Left ventricle myocardium inferior (tissue), 1 donor: ENCODE results near the gene KRT8. TPM values are rescaled to one million over a fixed set of nuclear protein-coding genes. Genes with fewer than 3 reads are reported as not detected.

ENCODE experiments used
- DNase-seq: peaks from one replicate; pipeline ENCODE4 v3.0.0-alpha.2; 2020
- H3K27ac ChIP-seq: fragments of 200-600 bp; replicated peaks from 2 replicates; pipeline ENCODE4 v1.8.0; 2021
- H3K27me3 ChIP-seq: fragments of 200-600 bp; 2 replicates; pipeline ENCODE4 v1.8.0; 2021; ENCODE audit warnings: low read depth
- H3K36me3 ChIP-seq: fragments of 200-600 bp; 2 replicates; pipeline ENCODE4 v1.8.0; 2021
- H3K4me1 ChIP-seq: fragments of 200-600 bp; 2 replicates; pipeline ENCODE4 v1.8.0; 2021
- H3K4me3 ChIP-seq: fragments of 200-600 bp; 2 replicates; pipeline ENCODE4 v1.8.0; 2021; ENCODE audit warnings: mild to moderate bottlenecking, moderate library complexity
- H3K9me3 ChIP-seq: fragments of 200-600 bp; replicated peaks from 2 replicates; pipeline ENCODE4 v1.8.0; 2021
- intact Hi-C: fragments of 100-400 bp; cut with micrococcal nuclease; formaldehyde crosslinking; loops from one replicate; pipeline ENCODE4 v1.11.0; 2022
- total RNA-seq: library from RNA; stranded (reverse); fragmentation: NEBNext Ultra II Directional; extraction: Animal tissue kit (Norgen Biotek cat#: 25700); gene quantifications from one replicate; pipeline ENCODE4 v1.2.1, GENCODE V29; 2021
- TF ChIP-seq, protein P1 (sequence below): fragments of 200-600 bp; IDR thresholded peaks from 2 replicates; pipeline ENCODE4 v1.8.0; 2021; ENCODE audit warnings: antibody characterized with exemption, mild to moderate bottlenecking, borderline replicate concordance
- donor health status: DM: no; HTN: yes; CAD: no; lungs with severe emphysema.

The KRT8 gene
- total RNA-seq, 1 donor from 2014 or later = 63.4 TPM

DNA sequence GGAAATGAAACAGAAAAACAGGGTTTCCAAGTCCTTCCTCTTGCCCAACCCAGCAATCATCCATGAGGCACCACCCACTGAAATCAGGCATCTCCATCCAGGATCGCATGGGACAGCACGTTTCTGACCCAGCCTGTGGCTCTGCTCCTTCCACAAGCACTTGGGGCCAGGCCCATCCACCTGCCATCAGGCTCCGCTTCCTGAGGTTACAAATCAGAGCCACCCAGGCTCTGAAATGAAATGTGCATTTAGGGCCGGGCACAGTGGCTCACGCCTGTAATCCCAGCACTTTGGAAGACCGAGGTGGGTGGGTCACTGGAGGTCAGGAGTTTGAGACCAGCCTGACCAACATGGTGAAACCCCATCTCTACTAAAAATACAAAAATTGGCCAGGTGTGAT lies 55.4 kb downstream of the KRT8 start:
- Histone ChIP-seq H3K4me1 (no peaks in the 10 kb centered on the region), H3K27ac (no peak overlapping the region), H3K4me3 (no peak overlapping the region), H3K9me3 (peaks cover under 1% of the 10 kb centered on the region), H3K27me3 (peaks cover 81% of the 10 kb centered on the region), H3K36me3 (no peaks in the 10 kb centered on the region)
- DNase-seq = no peak
- TF ChIP-seq, protein P1, sequence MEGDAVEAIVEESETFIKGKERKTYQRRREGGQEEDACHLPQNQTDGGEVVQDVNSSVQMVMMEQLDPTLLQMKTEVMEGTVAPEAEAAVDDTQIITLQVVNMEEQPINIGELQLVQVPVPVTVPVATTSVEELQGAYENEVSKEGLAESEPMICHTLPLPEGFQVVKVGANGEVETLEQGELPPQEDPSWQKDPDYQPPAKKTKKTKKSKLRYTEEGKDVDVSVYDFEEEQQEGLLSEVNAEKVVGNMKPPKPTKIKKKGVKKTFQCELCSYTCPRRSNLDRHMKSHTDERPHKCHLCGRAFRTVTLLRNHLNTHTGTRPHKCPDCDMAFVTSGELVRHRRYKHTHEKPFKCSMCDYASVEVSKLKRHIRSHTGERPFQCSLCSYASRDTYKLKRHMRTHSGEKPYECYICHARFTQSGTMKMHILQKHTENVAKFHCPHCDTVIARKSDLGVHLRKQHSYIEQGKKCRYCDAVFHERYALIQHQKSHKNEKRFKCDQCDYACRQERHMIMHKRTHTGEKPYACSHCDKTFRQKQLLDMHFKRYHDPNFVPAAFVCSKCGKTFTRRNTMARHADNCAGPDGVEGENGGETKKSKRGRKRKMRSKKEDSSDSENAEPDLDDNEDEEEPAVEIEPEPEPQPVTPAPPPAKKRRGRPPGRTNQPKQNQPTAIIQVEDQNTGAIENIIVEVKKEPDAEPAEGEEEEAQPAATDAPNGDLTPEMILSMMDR = no peak
- intact Hi-C loops = no loop called here

DNA sequence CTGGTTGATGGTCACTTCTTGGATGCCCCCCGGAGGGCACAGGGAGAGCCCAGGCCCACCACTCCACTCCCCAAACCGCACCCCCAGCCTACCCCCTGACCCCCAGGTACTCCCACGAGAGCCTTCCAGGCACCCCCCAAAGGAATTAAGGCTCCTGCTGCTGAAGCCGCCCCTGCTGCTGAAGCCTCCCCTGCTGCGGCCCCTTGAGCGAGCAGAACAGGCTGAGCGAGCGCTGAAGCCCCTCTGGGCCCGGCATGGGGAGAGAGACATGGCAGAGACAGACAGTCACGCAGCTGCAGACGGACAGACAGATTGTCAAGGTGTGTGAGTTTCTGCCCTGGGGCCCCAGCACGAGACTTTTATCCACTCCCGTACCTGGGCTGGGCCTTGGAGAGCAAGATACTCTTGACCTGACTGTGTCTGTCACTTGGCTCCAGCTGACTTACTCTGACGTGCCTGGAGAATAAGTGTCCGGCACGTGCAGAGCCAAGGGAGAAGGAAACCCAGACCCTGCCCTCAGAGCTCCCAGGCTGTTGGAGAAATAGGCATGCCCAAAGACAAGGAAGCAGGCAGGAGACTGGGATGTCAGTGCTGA lies 56.1 kb downstream of the KRT8 start, which contains the start of gene KRT78:
Gene KRT78 (minus strand): TSS at position 334 of the 595 bp plus-strand sequence. CDS start 64 bp downstream, at position 270.
- Histone ChIP-seq H3K36me3 (no peaks in the 10 kb centered on the region), H3K4me1 (no peaks in the 10 kb centered on the region), H3K27ac (no peak within 1 kb of the TSS), H3K27me3 (peaks cover 78% of the 10 kb centered on the region), H3K9me3 (no peaks in the 10 kb centered on the region), H3K4me3 (no peak within 1 kb of the TSS)
- intact Hi-C loops = no loop called here
- DNase-seq = no peak
- TF ChIP-seq, protein P1 = no peak

DNA sequence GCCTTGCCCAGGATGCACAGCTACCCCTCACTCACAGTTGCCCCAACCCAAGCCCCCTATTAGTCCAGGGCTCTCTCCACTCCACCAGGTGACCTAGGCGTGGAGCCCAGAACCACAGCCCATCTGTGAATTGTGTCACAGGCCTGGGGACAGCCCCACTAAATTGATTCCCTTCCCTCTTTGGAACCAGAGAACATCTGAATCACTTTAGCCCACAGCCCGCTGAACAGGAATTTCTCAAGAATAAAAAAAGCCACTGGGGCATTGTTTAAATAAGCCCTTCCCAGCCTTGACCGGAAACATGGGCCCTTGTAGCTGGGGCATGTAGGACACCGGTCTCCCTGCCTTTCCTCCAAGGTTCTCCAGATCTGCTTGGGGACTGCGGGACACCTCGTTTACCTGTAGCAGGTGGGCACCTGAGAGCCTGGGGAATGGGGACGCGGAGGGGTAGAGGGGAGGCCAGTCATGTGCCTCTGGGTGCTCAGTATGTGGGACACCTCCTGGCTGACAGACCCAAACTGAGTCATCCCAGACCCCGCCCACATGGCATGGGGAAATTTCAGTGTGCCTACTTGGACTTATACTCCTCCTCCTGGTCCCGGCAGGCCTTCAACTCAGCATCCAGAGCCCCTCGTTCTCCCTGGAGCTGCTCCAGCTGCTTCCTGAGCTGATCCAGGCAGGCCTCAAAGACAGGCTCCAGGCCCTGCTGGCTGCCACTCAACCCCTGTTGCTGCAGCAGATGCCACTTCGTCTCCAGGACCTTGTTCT lies 57.4 kb downstream of the KRT8 start:
- Histone ChIP-seq H3K27ac (no peak overlapping the region), H3K4me3 (no peak overlapping the region), H3K9me3 (no peaks in the 10 kb centered on the region), H3K36me3 (no peaks in the 10 kb centered on the region), H3K4me1 (no peaks in the 10 kb centered on the region), H3K27me3 (peaks cover 73% of the 10 kb centered on the region)
- DNase-seq = no peak
- intact Hi-C loops = no loop called here
- TF ChIP-seq, protein P1 = no peak

Other genes starting within 250 kb of the KRT8 start
- gene KRT1, start 224.7 kb downstream of the KRT8 start, total RNA-seq = not detected
- gene KRT77, start 201.6 kb downstream of the KRT8 start, total RNA-seq = not detected
- not detected for gene KRT76, start 127.7 kb downstream of the KRT8 start, total RNA-seq
- gene KRT3, start 109.0 kb downstream of the KRT8 start, total RNA-seq = not detected
- not detected for gene KRT4, start 91.0 kb downstream of the KRT8 start, total RNA-seq
- not detected for gene KRT79, start 70.8 kb downstream of the KRT8 start, total RNA-seq
- not detected for gene KRT78, start 56.1 kb downstream of the KRT8 start, total RNA-seq
- gene KRT18, start 44.0 kb upstream of the KRT8 start, total RNA-seq = 3.7 TPM
- 390 TPM for gene EIF4B, start 101.4 kb upstream of the KRT8 start, total RNA-seq
- gene TNS2, start 145.0 kb upstream of the KRT8 start, total RNA-seq = 109 TPM
- 49.1 TPM for gene SPRYD3, start 174.3 kb upstream of the KRT8 start, total RNA-seq
- 53.0 TPM for gene IGFBP6, start 192.6 kb upstream of the KRT8 start, total RNA-seq
- gene SOAT2, start 198.4 kb upstream of the KRT8 start, total RNA-seq = not detected